CD8-positive, alpha-beta memory T cell (primary cell): ENCODE data around the gene HPX. TPM values are rescaled to one million over a fixed set of nuclear protein-coding genes. Genes with fewer than 3 reads are reported as not detected.
A peak's percentile ranks its signal among the peaks of the same experiment; 100 is the strongest.

Experiments used
- CTCF ChIA-PET: fragments of 350-600 bp; sonication (Branson Sonifier 250); formaldehyde crosslinking; loops from one replicate; lab custom pipeline; 2021; ENCODE audit warnings: antibody characterized with exemption; lab: Charles Lee
- POLR2A ChIA-PET: fragments of 350-600 bp; sonication (Branson Sonifier 250); formaldehyde crosslinking; loops from one replicate; lab custom pipeline; 2021; ENCODE audit warnings: antibody characterized with exemption; lab: Charles Lee
- DNase-seq, 5 donors: peaks; one replicate each; pipeline versions ENCODE4 v3.0.0 to v3.0.0-alpha.2; 2020 to 2022; ENCODE audit warnings: mixed read lengths in 1 of 5
- H3K27ac ChIP-seq: one replicate; pipeline ENCODE4 v1.7.0; 2013; ENCODE audit warnings: low read depth, mild to moderate bottlenecking, low read length, moderate library complexity
- H3K27me3 ChIP-seq: 2 replicates; pipeline ENCODE4 v1.7.0; 2013; ENCODE audit warnings: low read length, mild to moderate bottlenecking; ENCODE audit not compliant: insufficient read depth, poor library complexity, severe bottlenecking
- H3K36me3 ChIP-seq: 2 replicates; pipeline ENCODE4 v1.7.0; 2013; ENCODE audit warnings: mild to moderate bottlenecking, low read length, moderate library complexity; ENCODE audit not compliant: insufficient read depth
- H3K4me1 ChIP-seq: 2 replicates; pipeline ENCODE4 v1.7.0; 2013; ENCODE audit warnings: mild to moderate bottlenecking, low read length, moderate library complexity; ENCODE audit not compliant: insufficient read depth
- H3K4me3 ChIP-seq: 2 replicates; pipeline ENCODE4 v1.7.0; 2013; ENCODE audit warnings: mild to moderate bottlenecking, low read length
- H3K9me3 ChIP-seq: 2 replicates; pipeline ENCODE4 v1.7.0; 2013; ENCODE audit warnings: mild to moderate bottlenecking, low read length
- H3K27ac Mint-ChIP-seq, 8 donors: one replicate each; pipeline ENCODE4 v1.8.0; 2020 to 2021; ENCODE audit warnings: mixed read lengths in 8 of 8, mild to moderate bottlenecking in 6 of 8, inconsistent platforms in 3 of 8, moderate library complexity in 3 of 8
- H3K27me3 Mint-ChIP-seq, 2 donors: one replicate each; pipeline ENCODE4 v1.8.0; 2020 to 2021; ENCODE audit warnings: mixed read lengths in 2 of 2, mild to moderate bottlenecking in 1 of 2, moderate library complexity in 1 of 2
- H3K36me3 Mint-ChIP-seq, 3 donors: one replicate each; pipeline ENCODE4 v1.8.0; 2020 to 2021; ENCODE audit warnings: mixed read lengths in 3 of 3, inconsistent platforms in 1 of 3, mild to moderate bottlenecking in 1 of 3
- H3K4me1 Mint-ChIP-seq, 3 donors: one replicate each; pipeline ENCODE4 v1.8.0; 2020 to 2021; ENCODE audit warnings: mixed read lengths in 3 of 3, inconsistent platforms in 1 of 3, mild to moderate bottlenecking in 1 of 3
- H3K4me3 Mint-ChIP-seq, 7 donors: one replicate each; pipeline ENCODE4 v1.8.0; 2020 to 2021; ENCODE audit warnings: mixed read lengths in 7 of 7, mild to moderate bottlenecking in 6 of 7, moderate library complexity in 4 of 7, inconsistent platforms in 2 of 7
- H3K9me3 Mint-ChIP-seq, 5 donors: one replicate each; pipeline ENCODE4 v1.8.0; 2020 to 2022; ENCODE audit warnings: mixed read lengths in 5 of 5, mild to moderate bottlenecking in 3 of 5, moderate library complexity in 2 of 5, inconsistent platforms in 1 of 5
- polyA plus RNA-seq: library from polyadenylated mRNA; unstranded; fragments of 300-500 nt; fragmentation: Illumina TruSeq; gene quantifications from one replicate; pipeline ENCODE4 v1.2.3, GENCODE V29; 2021
- total RNA-seq, 2 experiments: library from RNA; stranded (reverse); gene quantifications; one replicate each; pipeline ENCODE4 v1.2.3, GENCODE V29; 2021

Gene HPX
- total and polyA plus RNA-seq, 3 experiments from 2014 or later, result 0.27 TPM; not detected in 2

DNA sequence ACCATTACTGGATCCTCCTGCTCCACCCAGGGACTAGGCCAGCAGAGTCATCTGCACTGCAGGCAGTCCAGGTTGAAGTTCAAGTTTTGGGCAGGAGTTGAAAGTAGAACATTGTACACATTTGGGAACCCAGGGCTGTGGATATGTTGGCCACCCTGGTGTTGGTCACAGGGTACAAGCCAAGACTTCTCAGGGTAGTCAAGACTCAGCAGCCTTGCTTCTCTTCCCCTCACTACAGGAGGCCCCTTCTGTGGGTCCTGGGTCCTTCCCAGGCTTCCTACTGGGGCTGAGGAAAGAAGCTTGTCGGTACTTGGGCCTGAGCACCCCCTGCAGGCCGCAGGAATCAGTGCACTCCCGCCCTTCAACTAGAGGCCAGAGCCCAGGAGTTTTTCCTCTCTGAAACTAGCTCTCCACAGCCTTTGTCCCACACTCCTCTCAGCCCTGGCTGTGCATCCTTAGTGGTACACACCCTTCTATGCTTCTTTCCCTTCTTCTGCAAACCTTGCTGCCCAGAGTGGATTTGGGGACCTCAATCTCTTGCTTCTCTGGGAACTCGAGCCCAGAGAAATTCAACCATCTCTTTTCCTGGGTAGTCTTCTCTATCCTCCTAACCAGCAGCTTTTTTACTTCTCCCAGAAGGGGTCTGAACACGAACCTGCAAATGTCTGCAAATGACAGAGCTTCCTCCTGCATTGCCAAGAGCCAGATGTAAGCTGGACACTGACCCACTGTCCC is 2.6 kb upstream of the HPX start:
- no peaks in the 10 kb centered on the region for H3K36me3 Mint-ChIP-seq
- H3K36me3 ChIP-seq, result no peaks in the 10 kb centered on the region
- no peaks in the 10 kb centered on the region for H3K9me3 ChIP-seq
- no peaks in the 10 kb centered on the region for H3K27me3 ChIP-seq
- ChIA-PET POLR2A (interaction anchor here (1.6 to 2.0 kb wide), 2 partner anchors 53 to 64 kb away, joined by 5 to 7 read pairs; partner anchors contain the start of gene SMPD1), CTCF (interaction anchor here (0.7 to 14.4 kb wide), 28 partner anchors 10 to 282 kb away, joined by 3 to 467 read pairs (median 6); partner anchors contain the start of genes APBB1, ARFIP2, MRPL17 and SMPD1)
- no peak overlapping the region for H3K4me3 ChIP-seq
- H3K27me3 Mint-ChIP-seq, result no peaks in the 10 kb centered on the region
- H3K4me1 Mint-ChIP-seq, result no peaks in the 10 kb centered on the region
- no peak overlapping the region for H3K27ac Mint-ChIP-seq
- peaks cover 21% of the 10 kb centered on the region for H3K4me1 ChIP-seq
- peak; percentile 33 to 69 (median 44) for DNase-seq
- H3K4me3 Mint-ChIP-seq, result no peak overlapping the region
- H3K27ac ChIP-seq, result no peak overlapping the region
- no peaks in the 10 kb centered on the region for H3K9me3 Mint-ChIP-seq

GRCh38 chr11:6442441-6442840 is 1.7 kb upstream of the HPX start:
- POLR2A ChIA-PET, result interaction anchor here (1.6 to 2.0 kb wide), 2 partner anchors 52 to 63 kb away, joined by 5 to 7 read pairs; partner anchors contain the start of gene SMPD1
- Mint-ChIP-seq H3K36me3 (no peaks in the 10 kb centered on the region), H3K27ac (no peak overlapping the region), H3K4me1 (no peaks in the 10 kb centered on the region), H3K27me3 (no peaks in the 10 kb centered on the region), H3K4me3 (no peak overlapping the region), H3K9me3 (no peaks in the 10 kb centered on the region)
- H3K36me3 ChIP-seq, result no peaks in the 10 kb centered on the region
- no peak for DNase-seq
- H3K9me3 ChIP-seq, result no peaks in the 10 kb centered on the region
- CTCF ChIA-PET, result interaction anchor here (0.8 to 14.4 kb wide), 8 partner anchors 9 to 82 kb away, joined by 4 to 467 read pairs (median 12); partner anchors contain the start of gene APBB1
- no peaks in the 10 kb centered on the region for H3K27me3 ChIP-seq
- H3K4me3 ChIP-seq, result no peak overlapping the region
- peaks cover 31% of the 10 kb centered on the region for H3K4me1 ChIP-seq
- H3K27ac ChIP-seq, result no peak overlapping the region

DNA sequence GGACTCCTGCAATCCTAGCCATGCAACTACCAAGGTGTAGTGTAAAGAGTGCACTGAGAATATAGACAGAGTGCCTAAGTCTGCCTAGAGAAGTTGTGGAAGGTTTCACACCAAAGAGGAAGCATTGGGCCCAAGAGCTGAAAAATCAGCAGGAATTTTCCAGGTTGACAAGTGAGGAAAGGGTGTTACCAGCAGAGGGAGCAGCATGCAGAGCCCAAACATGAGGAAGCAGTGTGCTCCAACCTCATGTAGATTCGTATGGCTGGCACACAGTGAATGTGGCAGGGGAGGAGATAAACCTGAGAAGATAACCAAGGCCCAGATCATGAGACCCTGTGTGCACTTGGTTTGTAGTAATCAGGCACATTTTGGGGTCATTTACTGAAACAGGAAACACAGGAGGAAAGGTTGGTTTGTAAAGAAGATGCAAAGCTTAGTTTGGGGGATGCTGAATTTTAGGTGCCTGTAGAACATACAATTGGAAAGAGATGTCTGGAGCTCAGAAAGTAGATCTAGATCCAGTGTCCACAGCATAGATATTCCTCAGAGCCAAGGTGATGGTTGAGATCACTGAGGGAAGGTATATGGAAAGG is 1.7 kb downstream of the HPX start:
- Histone ChIP-seq H3K36me3 (no peaks in the 10 kb centered on the region), H3K27me3 (no peaks in the 10 kb centered on the region), H3K27ac (no peak overlapping the region), H3K4me3 (no peak overlapping the region), H3K4me1 (peaks cover 32% of the 10 kb centered on the region), H3K9me3 (no peaks in the 10 kb centered on the region)
- no peaks in the 10 kb centered on the region for H3K9me3 Mint-ChIP-seq
- H3K36me3 Mint-ChIP-seq, result peaks cover 0 to 4% (median 0%) of the 10 kb centered on the region in 3 donors
- peak in 1 of 5 donors; percentile 34 for DNase-seq
- ChIA-PET POLR2A (no interaction called here), CTCF (interaction anchor here (1.3 to 14.4 kb wide), 5 partner anchors 12 to 57 kb away, joined by 4 to 467 read pairs (median 5); no protein-coding TSS in a partner anchor)
- H3K4me3 Mint-ChIP-seq, result no peak overlapping the region
- H3K27me3 Mint-ChIP-seq, result no peaks in the 10 kb centered on the region
- H3K27ac Mint-ChIP-seq, result no peak overlapping the region
- H3K4me1 Mint-ChIP-seq, result no peaks in the 10 kb centered on the region

DNA sequence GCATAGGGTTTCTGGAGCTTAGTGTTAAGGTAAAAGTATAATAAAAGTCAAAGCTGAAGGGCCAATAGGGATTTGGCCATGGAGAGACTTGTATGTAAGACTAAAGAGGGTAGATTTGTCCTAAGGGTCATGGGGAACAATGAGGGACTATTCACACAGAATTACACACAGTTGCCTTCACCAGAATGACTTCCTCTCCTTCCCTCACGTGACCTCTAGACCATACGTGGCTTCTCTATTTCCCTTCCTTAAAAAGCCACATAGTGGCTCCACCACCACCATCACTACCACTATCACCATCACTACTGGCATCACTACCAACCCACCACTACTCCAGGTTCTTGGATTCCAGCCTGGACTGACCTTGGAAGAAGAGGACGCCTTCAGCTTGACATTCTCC is 2.8 kb downstream of the HPX start:
- Histone ChIP-seq H3K27ac (no peak overlapping the region), H3K9me3 (no peaks in the 10 kb centered on the region), H3K4me3 (no peak overlapping the region), H3K36me3 (no peaks in the 10 kb centered on the region), H3K4me1 (peaks cover 25% of the 10 kb centered on the region), H3K27me3 (no peaks in the 10 kb centered on the region)
- ChIA-PET CTCF (interaction anchor here (1.0 to 14.4 kb wide), 9 partner anchors 11 to 268 kb away, joined by 3 to 467 read pairs (median 4); partner anchors contain the start of gene APBB1), POLR2A (interaction anchor here (0.9 kb wide), 1 partner anchor 59 kb away, joined by 3 read pairs; no protein-coding TSS in a partner anchor)
- Mint-ChIP-seq H3K4me1 (no peaks in the 10 kb centered on the region), H3K36me3 (peaks cover 0 to 4% (median 0%) of the 10 kb centered on the region in 3 donors), H3K27me3 (no peaks in the 10 kb centered on the region), H3K9me3 (no peaks in the 10 kb centered on the region), H3K4me3 (no peak overlapping the region), H3K27ac (no peak overlapping the region)
- no peak for DNase-seq

DNA sequence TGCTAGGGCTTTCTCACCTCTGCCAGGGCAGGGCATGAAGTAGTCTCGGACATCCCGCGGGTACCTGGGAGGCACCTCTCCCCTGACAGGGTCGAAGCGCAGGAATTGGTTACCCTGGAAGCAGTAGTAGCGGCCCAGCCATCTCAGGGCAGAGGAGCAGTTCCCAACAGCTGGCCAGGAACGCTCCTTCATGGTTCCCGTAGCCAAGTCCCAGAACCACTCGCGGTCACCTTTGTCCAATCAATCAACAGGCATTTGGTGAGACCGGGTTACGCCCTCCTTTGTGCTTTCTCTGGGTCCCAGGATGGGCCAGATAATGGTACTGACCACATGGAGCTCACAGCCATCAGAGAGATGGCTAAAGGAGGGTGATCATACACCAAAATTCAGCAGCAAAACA is 3.4 kb downstream of the HPX start:
- ChIA-PET POLR2A (interaction anchor here (0.9 kb wide), 1 partner anchor 58 kb away, joined by 3 read pairs; no protein-coding TSS in a partner anchor), CTCF (interaction anchor here (1.0 to 14.4 kb wide), 7 partner anchors 13 to 269 kb away, joined by 3 to 467 read pairs (median 3); partner anchors contain the start of gene APBB1)
- Mint-ChIP-seq H3K4me1 (no peaks in the 10 kb centered on the region), H3K27ac (no peak overlapping the region), H3K27me3 (no peaks in the 10 kb centered on the region), H3K9me3 (no peaks in the 10 kb centered on the region), H3K4me3 (no peak overlapping the region), H3K36me3 (peaks cover 0 to 4% (median 0%) of the 10 kb centered on the region in 3 donors)
- peaks cover 24% of the 10 kb centered on the region for H3K4me1 ChIP-seq
- H3K9me3 ChIP-seq, result no peaks in the 10 kb centered on the region
- no peak overlapping the region for H3K27ac ChIP-seq
- H3K36me3 ChIP-seq, result no peaks in the 10 kb centered on the region
- DNase-seq, result no peak
- no peaks in the 10 kb centered on the region for H3K27me3 ChIP-seq
- no peak overlapping the region for H3K4me3 ChIP-seq

GRCh38 chr11:6433998-6434660 is 6.7 kb downstream of the HPX start:
- Histone ChIP-seq H3K36me3 (no peaks in the 10 kb centered on the region), H3K4me3 (no peak overlapping the region), H3K27ac (no peak overlapping the region), H3K4me1 (peaks cover 18% of the 10 kb centered on the region), H3K9me3 (no peaks in the 10 kb centered on the region), H3K27me3 (no peaks in the 10 kb centered on the region)
- ChIA-PET POLR2A (no interaction called here), CTCF (interaction anchor here (1.0 to 2.1 kb wide), 3 partner anchors 10 to 55 kb away, joined by 3 to 9 read pairs (median 6); no protein-coding TSS in a partner anchor)
- no peak overlapping the region for H3K27ac Mint-ChIP-seq
- no peaks in the 10 kb centered on the region for H3K9me3 Mint-ChIP-seq
- H3K4me1 Mint-ChIP-seq, result no peaks in the 10 kb centered on the region
- no peak overlapping the region for H3K4me3 Mint-ChIP-seq
- peaks cover 0 to 1% of the 10 kb centered on the region in 2 donors for H3K27me3 Mint-ChIP-seq
- DNase-seq, result no peak
- peaks cover 0 to 4% (median 0%) of the 10 kb centered on the region in 3 donors for H3K36me3 Mint-ChIP-seq

DNA sequence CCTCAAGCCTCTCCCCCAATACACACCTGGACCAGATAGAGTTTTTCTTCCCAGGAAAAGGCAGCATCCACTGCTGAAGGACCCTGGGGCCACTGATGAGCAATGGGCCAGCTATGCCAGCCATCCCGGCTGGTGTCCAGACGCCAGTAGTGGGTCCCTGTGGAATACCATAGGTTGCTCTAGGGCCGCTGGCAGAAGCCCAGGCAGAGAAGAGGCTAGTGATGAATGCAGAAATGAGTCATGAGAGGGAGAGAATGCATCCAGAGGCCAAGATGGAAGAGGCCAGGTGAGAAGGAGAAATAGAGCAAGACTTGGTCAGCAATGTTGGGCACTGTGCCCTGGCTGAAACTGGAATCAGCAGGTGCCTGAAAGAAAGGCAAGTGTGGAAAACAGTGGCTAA is 8.9 kb downstream of the HPX start:
- no peaks in the 10 kb centered on the region for H3K9me3 ChIP-seq
- H3K27me3 ChIP-seq, result no peaks in the 10 kb centered on the region
- H3K4me3 ChIP-seq, result no peak overlapping the region
- ChIA-PET POLR2A (no interaction called here), CTCF (interaction anchor here (3.4 kb wide), 1 partner anchor 54 kb away, joined by 30 read pairs; no protein-coding TSS in a partner anchor)
- H3K36me3 ChIP-seq, result no peaks in the 10 kb centered on the region
- no peak overlapping the region for H3K27ac ChIP-seq
- no peaks in the 10 kb centered on the region for H3K4me1 Mint-ChIP-seq
- no peaks in the 10 kb centered on the region for H3K4me1 ChIP-seq
- H3K27ac Mint-ChIP-seq, result peak overlapping the region in 1 of 8 donors; percentile 35
- H3K9me3 Mint-ChIP-seq, result no peaks in the 10 kb centered on the region
- H3K36me3 Mint-ChIP-seq, result peaks cover 0 to 4% (median 0%) of the 10 kb centered on the region in 3 donors
- H3K4me3 Mint-ChIP-seq, result no peak overlapping the region
- peaks cover 0 to 1% of the 10 kb centered on the region in 2 donors for H3K27me3 Mint-ChIP-seq
- no peak for DNase-seq
